WTC11 (cell line): ENCODE results near the gene CNTN5. TPM values are rescaled to one million over a fixed set of nuclear protein-coding genes. Genes with fewer than 3 reads are reported as not detected.

Experiments
- ATAC-seq: fragments of 200-7000 bp; cut with Tn5 transposase; 2 replicates; pipeline ENCODE4 v1.10.0; 2021; ENCODE audit warnings: mild to moderate bottlenecking, moderate library complexity
- CTCF ChIA-PET: fragments of 300-600 bp; sonication (Branson Sonifier 250); formaldehyde crosslinking; loops from one replicate; lab custom pipeline; 2021; ENCODE audit warnings: antibody characterized with exemption; lab: Charles Lee
- POLR2A ChIA-PET: fragments of 350-600 bp; sonication (Branson Sonifier 250); formaldehyde crosslinking; loops from one replicate; lab custom pipeline; 2021; ENCODE audit warnings: antibody characterized with exemption; lab: Charles Lee
- DNase-seq: peaks from one replicate; pipeline ENCODE4 v3.0.0; 2021; ENCODE audit warnings: low spot score
- H3K27ac Mint-ChIP-seq: 2 replicates; pipeline ENCODE4 v1.8.0; 2021; ENCODE audit warnings: mixed read lengths
- H3K27me3 Mint-ChIP-seq: 2 replicates; pipeline ENCODE4 v1.8.0; 2021; ENCODE audit warnings: low read depth, mild to moderate bottlenecking, moderate library complexity, mixed read lengths
- H3K36me3 Mint-ChIP-seq: 2 replicates; pipeline ENCODE4 v1.8.0; 2021; ENCODE audit warnings: mixed read lengths
- H3K4me1 Mint-ChIP-seq: 2 replicates; pipeline ENCODE4 v1.8.0; 2022; ENCODE audit warnings: mixed read lengths
- H3K4me3 Mint-ChIP-seq: 2 replicates; pipeline ENCODE4 v1.8.0; 2021; ENCODE audit warnings: mild to moderate bottlenecking, moderate library complexity, mixed read lengths
- H3K9me3 Mint-ChIP-seq: 2 replicates; pipeline ENCODE4 v1.8.0; 2021; ENCODE audit warnings: mixed read lengths
- AR ChIP-seq: fragments of 250-450 bp; sonication (Bioruptor Pico); IDR thresholded peaks from 2 replicates; pipeline ENCODE4 v1.9.0; 2021; ENCODE audit warnings: mild to moderate bottlenecking
- ATF6 ChIP-seq: sonication (generic); formaldehyde crosslinking; IDR thresholded peaks from 2 replicates; pipeline ENCODE4 v1.8.1; 2023; ENCODE audit warnings: mild to moderate bottlenecking, missing genetic modification reagents
- EMX1 ChIP-seq: fragments of 250-450 bp; sonication (Bioruptor Pico); IDR thresholded peaks from 2 replicates; pipeline ENCODE4 v1.8.0; 2021; ENCODE audit warnings: mild to moderate bottlenecking
- ERG ChIP-seq: fragments of 250-450 bp; sonication (Bioruptor Pico); IDR thresholded peaks from 2 replicates; pipeline ENCODE4 v1.8.0; 2021; ENCODE audit warnings: mild to moderate bottlenecking
- ETV6 ChIP-seq: sonication (generic); formaldehyde crosslinking; IDR thresholded peaks from 2 replicates; pipeline ENCODE4 v1.8.1; 2022; ENCODE audit warnings: mild to moderate bottlenecking, missing genetic modification reagents
- FOXP1 ChIP-seq: sonication (generic); formaldehyde crosslinking; IDR thresholded peaks from 2 replicates; pipeline ENCODE4 v1.8.0; 2022; ENCODE audit warnings: missing genetic modification reagents, mild to moderate bottlenecking, moderate library complexity, borderline replicate concordance
- FOXP4 ChIP-seq: sonication (generic); formaldehyde crosslinking; IDR thresholded peaks from 2 replicates; pipeline ENCODE4 v1.8.0; 2022; ENCODE audit warnings: mild to moderate bottlenecking, missing genetic modification reagents
- GTF2I ChIP-seq: fragments of 250-450 bp; sonication (Bioruptor Pico); conservative IDR thresholded peaks from 2 replicates; pipeline ENCODE4 v1.4.0; 2021; ENCODE audit warnings: mild to moderate bottlenecking
- HMGXB4 ChIP-seq: sonication (generic); formaldehyde crosslinking; IDR thresholded peaks from 2 replicates; pipeline ENCODE4 v1.8.1; 2023; ENCODE audit warnings: mild to moderate bottlenecking, moderate library complexity, missing genetic modification reagents
- NR3C1 ChIP-seq: sonication (generic); formaldehyde crosslinking; conservative IDR thresholded peaks from 2 replicates; pipeline ENCODE4 v1.8.1; 2023; ENCODE audit warnings: low read depth, mild to moderate bottlenecking, missing genetic modification reagents
- OVOL2 ChIP-seq: fragments of 250-450 bp; sonication (Bioruptor Pico); IDR thresholded peaks from 2 replicates; pipeline ENCODE4 v1.9.0; 2021; ENCODE audit warnings: mild to moderate bottlenecking, borderline replicate concordance
- RORB ChIP-seq: fragments of 250-450 bp; sonication (Bioruptor Pico); IDR thresholded peaks from 2 replicates; pipeline ENCODE4 v1.9.0; 2021; ENCODE audit warnings: mild to moderate bottlenecking
- SMAD4 ChIP-seq: sonication (generic); formaldehyde crosslinking; IDR thresholded peaks from 2 replicates; pipeline ENCODE4 v1.8.0; 2022; ENCODE audit warnings: mild to moderate bottlenecking, missing genetic modification reagents
- SOX15 ChIP-seq: fragments of 250-450 bp; sonication (Bioruptor Pico); IDR thresholded peaks from 2 replicates; pipeline ENCODE4 v1.9.0; 2021; ENCODE audit warnings: mild to moderate bottlenecking
- STAT6 ChIP-seq: sonication (generic); formaldehyde crosslinking; conservative IDR thresholded peaks from 2 replicates; pipeline ENCODE4 v1.8.1; 2023; ENCODE audit warnings: mild to moderate bottlenecking, low read depth, missing genetic modification reagents, moderate library complexity
- ZSCAN18 ChIP-seq: fragments of 250-450 bp; sonication (Bioruptor Pico); IDR thresholded peaks from 2 replicates; pipeline ENCODE4 v2.1.2; 2022; ENCODE audit warnings: mild to moderate bottlenecking, moderate library complexity
- total RNA-seq: library from RNA; stranded (reverse); gene quantifications from 3 replicates; pipeline ENCODE4 v1.2.3, GENCODE V29; 2021

The CNTN5 gene
- total RNA-seq, 1 experiment from 2014 or later: 0.07 TPM

- CTCF ChIA-PET: no interaction called here
- no peak for ATAC-seq
- H3K9me3 Mint-ChIP-seq: peaks cover 17% of the 10 kb centered on the region
- TF ChIP-seq STAT6 (CRISPR knock-in tag): no peak
- no peak for TF ChIP-seq FOXP1 (CRISPR knock-in tag)
- TF ChIP-seq EMX1 (CRISPR knock-in tag): no peak
- TF ChIP-seq SMAD4 (CRISPR knock-in tag): no peak
- no peak for TF ChIP-seq HMGXB4 (CRISPR knock-in tag)
- TF ChIP-seq OVOL2 (CRISPR knock-in tag): no peak
- TF ChIP-seq ETV6: no peak
- TF ChIP-seq ZSCAN18: no peak
- TF ChIP-seq FOXP4 (CRISPR knock-in tag): no peak
- TF ChIP-seq, all 79 proteins: peak for 0
- H3K36me3 Mint-ChIP-seq: peaks cover 9% of the 10 kb centered on the region
- no peak for DNase-seq
- H3K4me3 Mint-ChIP-seq: no peak overlapping the region
- POLR2A ChIA-PET: no interaction called here
- no peak overlapping the region for H3K27ac Mint-ChIP-seq
- H3K4me1 Mint-ChIP-seq: no peaks in the 10 kb centered on the region
- no peaks in the 10 kb centered on the region for H3K27me3 Mint-ChIP-seq
Measured at GRCh38 chr11:100383357-100383865, 1362.7 kb downstream of the CNTN5 start.

GRCh38 chr11:100396266-100396665 lies 1375.5 kb downstream of the CNTN5 start:
- Mint-ChIP-seq H3K4me1 (no peaks in the 10 kb centered on the region), H3K4me3 (no peak overlapping the region), H3K27ac (no peak overlapping the region), H3K27me3 (peaks cover 4% of the 10 kb centered on the region; the same call in 1 of the 2 replicates), H3K9me3 (no peaks in the 10 kb centered on the region), H3K36me3 (no peaks in the 10 kb centered on the region)
- ATAC-seq (no peak), DNase-seq (no peak)
- TF ChIP-seq OVOL2 (CRISPR knock-in tag) (no peak), GTF2I (no peak), ATF6 (CRISPR knock-in tag) (no peak), ERG (CRISPR knock-in tag) (no peak), NR3C1 (CRISPR knock-in tag) (no peak), RORB (CRISPR knock-in tag) (no peak), SOX15 (no peak), AR (CRISPR knock-in tag) (no peak), ETV6 (no peak)
- POLR2A ChIA-PET: no interaction called here
- CTCF ChIA-PET: no interaction called here
